ENCODE measurements around the gene STARD6.
"Not testable (repeated sequence)": the region's sequence is repeated elsewhere in the genome, so short reads cannot be mapped to it uniquely, and the experiment has no call there.

Gene STARD6

DNA sequence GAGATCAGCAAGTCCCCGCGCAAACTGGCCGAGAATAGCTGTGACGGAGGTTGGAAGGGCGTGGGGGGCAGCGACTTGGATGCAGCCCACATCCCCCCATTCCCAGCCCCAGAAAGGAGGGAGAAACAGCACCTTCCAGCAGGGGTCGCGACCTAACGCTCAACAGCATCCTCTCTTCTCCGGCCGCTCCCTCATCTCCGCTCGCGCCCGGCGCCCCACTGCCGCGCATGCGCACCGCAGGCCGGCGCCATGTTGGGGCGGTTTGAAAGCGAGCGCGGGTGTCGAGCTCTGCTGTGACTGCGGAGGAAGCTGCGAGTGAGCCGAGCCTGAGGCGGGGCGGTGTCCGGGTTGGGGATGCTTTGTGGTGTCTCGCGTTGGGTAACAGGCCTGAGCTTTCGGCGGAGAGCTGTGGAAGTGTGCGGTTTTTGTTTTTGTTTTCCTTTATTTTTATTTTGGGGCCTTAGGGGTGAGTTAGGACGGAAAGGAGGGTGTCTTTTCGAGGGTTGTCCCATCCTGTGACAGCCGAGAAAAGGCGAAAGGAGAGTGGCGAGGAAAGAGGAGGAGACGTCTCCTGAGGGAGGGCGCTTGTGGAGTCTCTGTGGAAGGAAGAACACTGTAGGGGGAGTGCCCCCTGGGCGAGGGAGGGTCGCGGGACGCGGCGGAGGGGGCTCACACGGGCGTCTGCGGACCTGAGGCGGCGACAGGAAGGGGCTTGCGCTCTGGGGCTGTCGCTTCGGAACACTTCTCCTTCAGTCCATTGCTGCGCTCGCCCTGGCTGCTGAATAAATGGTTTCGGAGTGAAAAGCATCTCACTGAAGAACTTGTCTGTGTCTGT, at the start of gene STARD6, which contains the start of gene C18orf54:
STARD6 (minus strand) TSS at position 199 of the 835 bp plus-strand sequence. CDS start 3,285 bp downstream, outside the sequence.
C18orf54 (plus strand) TSS at position 247 of the 835 bp plus-strand sequence. CDS start 2,667 bp downstream, outside the sequence.
- DNase-seq, result peak; percentile 93

- no peak for DNase-seq
Measured at GRCh38 chr18:54405290-54405689, 47.6 kb upstream of the STARD6 start.

DNA sequence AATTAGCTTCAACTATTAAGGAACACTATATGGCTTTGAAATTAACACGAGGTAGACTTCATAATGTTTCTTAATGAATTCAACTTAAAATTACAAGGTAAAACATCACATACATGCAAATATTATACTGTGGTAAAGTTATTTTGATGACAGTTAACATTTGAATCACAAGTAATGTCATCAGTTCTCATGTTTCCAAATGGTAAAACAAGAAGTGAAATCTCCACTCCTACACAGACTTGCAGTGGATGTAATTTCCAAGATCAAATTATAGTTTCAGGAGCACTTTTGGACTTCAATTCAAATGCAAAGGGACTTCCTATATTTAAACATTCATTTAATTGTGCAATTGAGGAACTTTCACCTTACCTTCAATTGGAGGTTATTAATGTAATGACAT, 39.1 kb upstream of the STARD6 start:
- no peak for DNase-seq

- DNase-seq, result no peak
Measured at GRCh38 chr18:54393648-54394294, 36.1 kb upstream of the STARD6 start.

DNA sequence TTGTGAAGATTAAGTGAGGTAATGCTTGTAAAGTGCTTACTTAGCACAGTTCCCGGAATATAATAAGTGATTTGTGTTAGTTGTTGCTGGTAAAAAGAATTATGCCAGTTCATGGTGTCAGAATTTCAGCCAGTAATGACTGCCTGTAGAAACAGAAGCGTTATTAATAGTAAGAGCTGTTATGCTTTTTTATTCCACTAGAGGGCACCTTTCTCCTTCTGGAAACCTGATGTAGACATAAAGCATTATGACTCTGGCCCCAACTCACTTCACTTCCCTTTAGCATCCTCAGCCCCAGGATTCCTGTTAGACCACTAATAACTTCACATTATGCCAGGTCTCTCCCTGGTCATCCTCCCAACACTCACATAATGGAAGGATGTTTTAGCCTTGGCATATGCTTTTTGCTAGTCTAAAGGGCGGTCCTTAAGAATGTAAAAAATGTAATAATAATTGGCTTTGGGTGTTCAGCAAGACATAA, 34.9 kb upstream of the STARD6 start:
- no peak for DNase-seq

DNA sequence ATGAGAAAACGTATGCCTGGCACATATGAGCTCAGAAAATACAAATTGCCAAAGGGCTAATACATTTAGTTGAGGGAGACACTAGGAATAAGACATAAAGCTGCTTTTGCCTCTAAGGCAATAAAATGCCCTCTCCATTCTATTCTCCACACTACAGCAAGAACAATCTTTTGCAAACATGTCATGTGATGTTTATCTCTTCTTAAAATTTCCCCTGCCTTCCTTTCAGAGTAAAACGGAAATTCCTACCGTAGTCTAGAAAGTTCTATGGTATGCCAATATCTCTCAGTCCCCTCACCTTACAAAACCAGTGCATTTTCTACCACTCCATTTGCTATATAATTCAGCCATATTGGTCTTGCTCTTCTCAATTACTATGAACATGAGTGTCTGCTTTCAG, 33.2 kb upstream of the STARD6 start:
- DNase-seq, result no peak

DNA sequence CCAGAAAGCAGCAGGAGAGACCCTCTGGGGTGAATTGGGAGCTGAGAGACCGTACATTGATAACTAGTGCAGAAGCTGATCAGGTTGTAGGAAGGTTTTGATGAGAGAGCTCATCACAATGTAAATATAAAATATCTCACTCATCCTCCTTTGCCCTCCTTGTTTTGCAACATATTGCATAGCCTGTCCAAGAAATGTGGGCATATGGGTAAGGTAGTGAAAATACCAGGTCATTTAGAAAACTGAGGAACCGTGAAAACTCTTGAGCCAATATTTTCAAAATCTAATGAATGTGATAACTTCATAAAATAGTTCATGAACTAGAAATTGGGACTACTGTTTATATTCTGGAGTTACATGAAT, 31.5 kb upstream of the STARD6 start:
- DNase-seq, result no peak

- no peak for DNase-seq
Measured at GRCh38 chr18:54388203-54389142, 30.8 kb upstream of the STARD6 start.

- no peak for DNase-seq
Measured at GRCh38 chr18:54387631-54388030, 30.0 kb upstream of the STARD6 start.

- DNase-seq, result not testable (repeated sequence)
Measured at GRCh38 chr18:54386800-54387495, 29.3 kb upstream of the STARD6 start.

- no peak for DNase-seq
Measured at GRCh38 chr18:54386043-54386442, 28.4 kb upstream of the STARD6 start.

- no peak for DNase-seq
Measured at GRCh38 chr18:54382733-54383252, 25.1 kb upstream of the STARD6 start.

GRCh38 chr18:54382076-54382475, 24.4 kb upstream of the STARD6 start:
- DNase-seq, result no peak

GRCh38 chr18:54381640-54382039, 24.0 kb upstream of the STARD6 start:
- no peak for DNase-seq

- no peak for DNase-seq
Measured at GRCh38 chr18:54378057-54378456, 20.4 kb upstream of the STARD6 start.

- no peak for DNase-seq
Measured at GRCh38 chr18:54360406-54360805, 2.7 kb upstream of the STARD6 start.

- DNase-seq, result no peak
Measured at GRCh38 chr18:54359233-54359632, 1.6 kb upstream of the STARD6 start.

GRCh38 chr18:54358495-54359040, 910 bp upstream of the STARD6 start:
- DNase-seq, result no peak

- DNase-seq, result no peak
Measured at GRCh38 chr18:54357082-54357659, 487 bp downstream of the STARD6 start.

GRCh38 chr18:54351186-54351585, 6.5 kb downstream of the STARD6 start:
- DNase-seq, result no peak

GRCh38 chr18:54338230-54338629, 19.4 kb downstream of the STARD6 start:
- no peak for DNase-seq

All from right forelimb (tissue), 1 donor.